GM19455 (cell line): Measurements from ENCODE around the gene PIANP.
"Not testable (repeated sequence)": the region's sequence is repeated elsewhere in the genome, so short reads cannot be mapped to it uniquely, and the experiment has no call there.

Source experiments
- ATAC-seq: cut with Tn5 transposase; IDR thresholded peaks from one replicate; pipeline ENCODE4 v1.9.1; 2021; ENCODE audit not compliant: unreplicated experiment

PIANP gene

DNA sequence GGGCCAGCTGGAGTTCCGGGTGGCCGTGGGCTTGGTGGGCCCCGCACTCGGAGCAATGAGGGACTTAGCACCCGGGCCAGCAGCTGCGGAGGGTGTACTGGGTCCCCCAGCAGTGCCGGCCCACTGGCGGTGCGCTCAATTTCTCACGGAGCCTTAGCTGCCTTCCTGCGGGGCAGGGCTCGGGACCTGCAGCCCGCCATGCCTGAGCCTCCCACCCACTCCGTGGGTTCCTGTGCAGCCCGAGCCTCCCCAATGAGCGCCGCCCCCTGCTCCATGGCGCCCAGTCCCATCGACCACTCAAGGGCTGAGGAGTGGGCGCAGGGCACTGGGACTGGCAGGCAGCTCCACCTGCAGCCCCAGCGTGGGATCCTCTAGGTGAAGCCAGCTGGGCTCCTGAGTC lies 7.7 kb upstream of the PIANP start:
- ATAC-seq, result not testable (repeated sequence)

DNA sequence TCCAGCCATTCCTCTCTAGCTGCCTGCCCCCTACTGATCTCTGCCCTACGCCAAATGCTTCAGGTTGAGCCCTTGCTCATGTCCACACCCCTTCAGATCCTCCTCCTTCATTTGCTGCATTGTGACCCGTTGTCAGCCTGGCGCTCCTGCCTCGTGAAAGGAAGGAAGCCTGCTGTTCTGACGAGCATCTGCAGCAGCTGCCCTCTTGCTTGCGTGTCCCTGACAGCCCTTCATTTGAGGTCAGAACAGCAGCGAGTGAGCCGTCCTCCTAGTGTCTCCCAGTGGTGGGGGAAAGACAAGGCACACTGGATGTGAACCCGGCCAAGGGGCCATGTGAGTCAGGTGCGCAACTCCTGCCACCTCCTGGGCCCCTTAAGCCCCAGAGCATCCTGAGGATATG lies 3.0 kb upstream of the PIANP start:
- ATAC-seq, result no peak

DNA sequence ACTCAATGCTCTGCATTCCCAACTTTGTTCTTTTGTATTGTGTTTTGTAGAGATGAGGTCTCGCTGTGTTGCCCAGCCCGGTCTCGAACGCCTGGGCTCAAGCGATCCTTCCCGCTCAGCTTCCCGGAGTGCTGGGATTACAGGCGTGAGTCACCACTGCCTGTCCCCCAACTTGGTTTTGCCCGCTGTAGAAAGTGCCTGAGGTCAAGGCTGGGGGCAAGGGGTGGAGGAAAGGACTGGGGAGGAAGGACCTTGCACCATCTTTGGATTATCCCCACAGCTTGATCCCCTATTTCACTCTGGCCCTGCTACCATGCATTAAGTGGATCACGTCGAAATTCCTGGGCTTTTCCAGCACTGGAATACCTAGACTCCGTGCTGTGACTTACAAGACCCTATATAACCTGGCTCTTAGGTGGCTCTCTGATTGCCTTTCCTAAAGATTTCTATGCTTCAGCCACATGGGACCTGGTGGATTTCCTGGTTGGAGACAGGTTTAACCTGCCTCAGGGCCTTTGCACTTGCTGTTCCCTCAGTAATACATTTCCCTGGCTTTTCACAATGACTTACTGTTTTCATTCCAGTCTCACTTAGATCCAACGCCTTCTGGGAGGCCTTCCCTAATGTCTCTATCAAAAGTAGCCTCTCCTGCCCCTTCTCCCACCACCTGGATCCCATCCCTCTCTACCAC lies 608 bp upstream of the PIANP start:
- ATAC-seq, result no peak

DNA sequence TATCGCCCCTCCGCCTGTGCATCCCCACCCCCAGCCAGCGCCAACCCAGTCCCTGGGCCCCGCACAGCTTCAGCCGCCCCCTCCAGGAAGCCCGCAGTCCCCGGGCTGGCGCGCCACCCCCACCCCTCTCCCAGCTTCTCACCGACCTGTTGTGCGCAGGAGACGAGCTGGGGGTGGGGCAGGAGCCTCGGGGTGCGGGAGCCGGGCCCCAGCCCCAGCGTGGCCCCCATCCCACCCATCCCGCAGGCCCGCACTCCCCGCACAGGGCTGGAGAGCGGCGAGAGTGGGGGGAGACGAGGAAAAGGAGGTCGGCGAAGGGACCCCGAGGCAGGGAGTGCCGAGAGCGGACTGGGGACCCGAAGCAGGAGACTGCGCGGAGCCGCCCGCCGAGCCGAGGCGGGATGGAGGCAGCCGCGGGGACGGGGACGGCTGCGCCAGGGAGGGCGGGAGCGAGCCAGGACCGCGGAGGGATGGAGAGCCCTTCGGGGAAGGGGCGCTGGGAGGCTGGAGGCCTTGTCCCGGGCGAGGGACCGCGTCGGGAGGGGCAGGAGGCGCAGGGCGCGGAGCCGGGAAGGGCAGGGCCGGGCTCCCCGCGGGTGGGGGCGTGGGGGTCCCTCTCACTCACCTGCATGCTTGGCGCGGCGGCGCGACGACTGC lies 498 bp downstream of the PIANP start:
- no peak for ATAC-seq

DNA sequence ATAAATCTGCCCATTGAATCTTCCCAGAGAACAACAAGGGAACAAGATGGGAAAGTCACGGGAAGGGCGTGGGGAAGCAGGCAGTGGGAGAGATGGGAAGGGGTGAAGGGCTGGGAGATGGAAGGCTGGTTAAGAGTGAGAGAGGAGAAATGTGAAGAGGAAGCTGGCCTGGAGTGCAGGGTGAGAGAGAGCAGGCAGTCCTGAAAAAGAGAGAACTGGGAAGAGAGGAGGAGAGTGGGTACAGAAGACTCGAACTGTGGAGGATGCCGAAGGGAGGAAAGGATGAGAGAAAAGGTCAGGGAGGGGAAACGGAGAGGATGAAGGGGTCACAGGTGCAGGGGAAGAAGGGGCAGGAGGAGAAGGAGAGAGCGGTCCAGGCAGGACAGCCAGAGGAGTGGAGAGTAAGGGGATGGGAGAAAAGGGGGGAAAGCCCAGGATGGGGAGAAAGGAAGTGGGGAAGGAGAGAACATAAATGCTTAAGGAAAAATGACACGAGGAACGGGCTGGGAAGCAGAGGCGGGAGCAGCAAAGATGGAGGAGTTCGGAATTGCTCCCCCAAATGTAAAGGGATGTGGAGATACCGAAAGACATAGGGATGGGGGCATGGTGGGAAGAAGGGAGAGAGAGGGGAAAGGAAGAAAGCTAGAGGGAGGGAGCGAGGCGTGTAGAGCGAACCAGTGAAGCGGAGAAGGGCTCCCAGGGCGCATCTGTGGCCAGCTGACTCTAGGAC lies 1.2 kb downstream of the PIANP start:
- no peak for ATAC-seq

DNA sequence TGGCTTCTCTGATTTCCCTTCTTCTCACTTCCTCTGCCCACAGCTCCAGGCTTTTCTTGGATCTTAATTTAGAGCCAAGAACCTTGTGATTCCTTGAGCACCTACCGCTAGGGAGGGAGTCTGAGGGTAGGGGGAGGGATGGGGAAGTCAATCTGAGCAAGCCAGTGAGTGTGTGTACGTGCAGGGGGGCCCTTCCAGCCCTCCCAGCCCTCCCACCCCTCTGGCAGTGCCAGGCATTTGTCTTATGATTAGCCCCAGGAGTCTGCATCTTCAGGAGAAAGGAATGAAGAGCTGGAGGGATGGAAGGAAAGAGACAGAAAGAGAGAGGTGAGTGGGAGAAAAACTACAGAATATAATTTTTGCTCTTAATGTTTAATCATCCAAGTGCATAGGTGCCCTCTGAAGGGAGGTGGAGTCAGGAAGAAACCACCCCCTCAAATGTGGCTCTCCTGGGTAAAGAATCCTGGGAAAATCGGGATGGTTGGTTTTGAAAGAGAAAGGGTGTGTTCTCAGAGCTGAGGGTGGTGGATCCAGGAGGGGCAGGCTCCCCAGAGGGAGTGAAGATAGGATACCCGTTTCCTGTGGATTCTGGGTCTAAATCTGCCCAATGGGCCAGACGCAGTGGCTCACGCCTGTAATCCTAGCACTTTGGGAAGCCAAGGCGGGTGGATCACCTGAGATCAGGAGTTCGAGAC lies 2.1 kb downstream of the PIANP start:
- ATAC-seq, result no peak

DNA sequence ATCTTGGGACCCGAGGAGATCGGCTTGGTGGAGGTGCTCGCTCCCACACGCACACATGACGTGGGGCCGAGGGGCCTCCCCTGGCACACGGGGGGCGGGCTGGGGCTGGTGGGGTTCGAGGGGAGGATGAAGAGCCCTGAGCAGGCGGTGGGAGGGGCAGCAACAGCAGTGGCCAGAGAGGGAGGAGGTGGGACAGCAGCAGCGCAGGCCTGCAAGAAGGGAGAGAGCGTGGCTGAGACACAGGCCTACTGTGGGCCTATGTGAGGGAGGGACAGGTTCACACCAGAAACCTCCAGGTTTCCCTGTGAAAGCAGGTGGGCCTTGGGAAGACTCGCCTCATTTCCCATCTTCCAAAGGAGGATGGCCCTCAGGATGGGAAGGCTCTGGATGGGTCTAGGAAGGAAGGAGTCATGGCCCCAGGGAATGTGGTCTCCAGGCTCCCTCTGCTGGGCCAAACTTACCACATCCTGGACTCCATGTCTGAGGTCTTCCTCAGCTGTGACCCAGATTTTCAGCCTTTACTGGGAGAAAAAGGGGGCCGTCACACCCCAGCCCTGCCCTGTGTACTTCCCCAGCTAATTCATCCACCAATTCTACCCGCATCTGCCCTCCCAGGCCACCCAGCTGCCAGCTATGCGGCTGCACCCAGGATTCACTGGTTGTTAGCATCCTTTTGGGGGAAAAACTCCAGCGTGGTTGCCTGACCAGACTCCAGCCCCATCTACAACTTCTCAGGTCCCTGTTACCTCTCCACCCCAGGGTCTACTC lies 2.8 kb downstream of the PIANP start:
- ATAC-seq, result no peak

DNA sequence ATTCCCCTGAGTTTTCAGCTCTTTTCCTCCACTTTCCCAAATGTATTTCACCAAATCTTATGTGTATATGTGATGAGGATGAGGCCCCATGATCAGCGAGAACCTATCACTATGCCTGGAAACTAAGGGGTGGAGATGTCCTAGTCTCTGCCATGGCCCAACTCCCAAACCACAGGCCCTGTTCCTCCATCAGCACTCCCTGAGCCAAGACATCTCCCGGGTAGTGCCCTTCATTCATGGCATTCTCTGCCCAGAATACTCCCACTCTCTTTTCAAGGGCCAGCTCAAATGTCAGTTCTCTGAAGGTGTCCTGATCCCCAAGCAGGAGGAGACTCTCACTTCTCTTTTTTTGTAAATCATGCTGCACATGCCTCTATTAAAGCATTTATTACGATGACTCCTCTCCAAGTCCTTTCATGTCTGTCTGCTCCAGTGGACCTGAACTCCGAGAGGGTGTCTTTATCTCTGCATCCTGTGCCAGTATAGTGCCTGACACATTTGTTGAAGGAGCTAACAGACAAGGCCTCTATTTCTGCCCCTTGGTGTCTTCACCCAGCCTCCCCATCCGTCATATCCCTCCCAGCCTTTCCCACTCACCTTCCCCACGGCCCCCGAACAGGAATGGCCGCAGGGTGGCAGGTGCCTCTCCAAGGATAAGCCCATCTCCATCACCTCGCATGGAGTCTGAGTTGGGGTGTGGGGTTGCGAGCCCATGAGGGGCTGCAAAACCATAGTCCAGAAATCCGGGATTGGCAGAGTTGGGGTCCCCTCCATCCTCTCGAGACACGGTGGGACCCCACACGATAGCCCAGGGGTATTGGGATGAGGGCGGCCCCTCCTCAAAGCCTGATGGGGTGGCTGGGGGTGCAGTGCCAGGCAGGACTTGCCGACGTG lies 3.7 kb downstream of the PIANP start:
- ATAC-seq, result no peak

DNA sequence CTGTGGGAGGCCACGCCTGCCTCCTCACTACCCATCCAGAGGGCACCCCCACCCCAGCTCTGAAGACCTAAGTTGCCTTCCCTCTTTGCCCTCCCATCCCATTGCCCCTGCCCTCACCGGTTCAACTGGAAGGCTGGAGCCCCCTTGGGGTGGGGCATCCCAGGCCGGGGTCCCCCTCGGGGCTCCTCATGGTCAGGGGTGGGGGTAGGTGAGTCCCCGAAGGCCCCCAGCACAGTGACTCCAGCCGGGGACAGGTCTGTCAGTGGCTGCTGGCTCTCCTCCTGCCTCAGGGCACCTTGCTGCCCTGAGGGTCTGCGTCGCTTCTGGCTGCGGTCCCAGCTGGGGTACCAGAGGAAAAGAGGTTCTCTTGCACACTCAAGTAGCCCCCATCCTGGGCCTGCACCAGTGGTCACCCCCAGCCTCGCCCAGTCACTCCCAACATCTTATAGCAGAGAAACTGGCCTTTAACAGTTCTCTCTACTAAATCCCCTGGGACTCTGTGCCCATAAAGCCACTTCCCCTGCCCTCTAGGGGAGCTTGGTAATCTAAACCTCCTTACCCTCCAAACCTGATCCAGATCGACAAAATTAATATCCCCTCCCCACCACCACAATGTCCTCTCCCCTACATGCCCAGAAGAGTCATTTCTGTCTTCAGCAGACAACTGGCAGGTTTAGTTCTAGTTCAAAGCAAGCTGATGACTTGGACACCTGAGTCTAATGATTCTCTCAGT lies 5.1 kb downstream of the PIANP start:
- ATAC-seq, result no peak

DNA sequence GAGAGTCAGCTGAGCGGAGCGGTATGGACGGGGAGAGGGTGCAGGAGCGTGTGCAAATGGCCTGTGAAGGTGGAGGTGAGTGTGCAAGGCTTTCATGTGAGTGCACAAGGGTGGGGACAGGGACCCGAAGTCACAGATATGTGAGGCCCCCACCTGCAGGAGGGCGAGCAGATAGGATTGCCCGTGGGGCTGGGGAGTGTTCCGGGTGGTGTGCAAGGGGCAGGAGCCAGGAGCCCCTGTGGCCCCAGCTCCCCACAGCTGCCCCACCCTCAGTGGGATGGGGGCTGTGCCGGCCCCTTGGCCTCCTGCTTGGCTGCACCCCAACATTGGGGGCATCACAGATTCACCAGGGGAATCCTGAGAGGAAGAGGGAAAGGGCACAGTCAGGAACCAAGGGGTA lies 5.9 kb downstream of the PIANP start:
- no peak for ATAC-seq

DNA sequence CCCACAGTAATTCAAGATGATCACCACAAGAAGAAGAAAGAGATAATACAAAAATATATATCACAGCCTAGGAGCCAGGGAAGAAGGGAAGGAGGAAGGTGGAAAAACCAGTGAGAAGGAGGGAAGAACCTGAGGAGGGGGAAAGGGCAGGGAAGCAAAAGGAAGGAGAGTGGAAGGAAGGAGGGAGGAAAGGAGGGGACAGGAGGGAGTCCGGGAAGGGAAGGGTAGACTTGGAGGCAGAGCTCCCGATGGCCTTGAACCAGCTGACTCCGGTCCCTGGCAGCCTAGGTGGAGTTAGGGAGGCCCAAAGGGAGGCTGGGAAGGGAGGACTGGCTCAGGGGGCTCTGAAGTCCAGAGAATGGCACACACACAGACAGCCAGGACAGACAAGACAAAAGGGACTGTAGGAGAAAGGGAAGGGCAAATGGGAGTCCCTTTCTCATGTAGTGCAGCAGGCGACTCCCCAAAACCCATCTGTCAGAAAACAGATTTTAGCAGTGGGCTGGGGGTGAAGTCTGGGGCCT lies 6.7 kb downstream of the PIANP start:
- no peak for ATAC-seq

DNA sequence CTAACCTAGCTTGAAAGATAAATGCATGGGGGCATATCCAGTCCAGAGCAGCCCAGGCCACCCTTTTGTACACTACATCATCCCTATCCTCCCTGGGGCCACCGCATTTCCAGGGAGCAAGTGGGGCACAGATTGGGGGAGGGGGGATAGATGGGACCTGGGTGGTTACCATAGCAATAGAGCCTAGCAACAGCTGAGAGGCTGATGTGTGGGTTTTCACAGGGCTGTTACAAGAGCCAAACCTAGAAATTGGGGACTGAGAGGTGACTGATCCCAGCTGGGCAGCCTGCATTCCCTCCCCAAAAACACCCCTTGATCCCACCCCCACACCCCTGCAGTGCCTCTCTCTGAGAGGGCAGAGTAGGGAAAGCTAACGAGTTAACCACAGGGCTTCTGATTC lies 7.7 kb downstream of the PIANP start:
- no peak for ATAC-seq

DNA sequence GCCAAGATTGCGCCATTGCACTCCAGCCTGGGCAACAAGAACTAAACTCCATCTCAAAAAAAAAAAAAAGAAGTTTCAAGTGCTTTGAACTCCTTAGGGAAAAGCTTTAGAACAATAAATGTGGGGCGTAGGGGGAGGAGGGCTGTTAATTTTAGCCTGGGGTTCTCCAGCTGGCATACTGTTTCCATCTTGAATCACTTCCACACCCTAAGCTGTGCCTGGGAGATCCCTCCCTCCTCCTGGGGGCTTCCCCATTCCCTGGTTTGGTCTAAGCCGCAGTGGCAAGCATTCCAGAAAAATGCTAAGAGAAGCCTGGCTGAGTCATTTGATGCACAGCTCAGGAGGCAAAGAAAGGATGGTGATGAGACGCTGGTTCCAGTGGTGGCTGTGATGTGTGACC lies 9.1 kb downstream of the PIANP start:
- no peak for ATAC-seq

DNA sequence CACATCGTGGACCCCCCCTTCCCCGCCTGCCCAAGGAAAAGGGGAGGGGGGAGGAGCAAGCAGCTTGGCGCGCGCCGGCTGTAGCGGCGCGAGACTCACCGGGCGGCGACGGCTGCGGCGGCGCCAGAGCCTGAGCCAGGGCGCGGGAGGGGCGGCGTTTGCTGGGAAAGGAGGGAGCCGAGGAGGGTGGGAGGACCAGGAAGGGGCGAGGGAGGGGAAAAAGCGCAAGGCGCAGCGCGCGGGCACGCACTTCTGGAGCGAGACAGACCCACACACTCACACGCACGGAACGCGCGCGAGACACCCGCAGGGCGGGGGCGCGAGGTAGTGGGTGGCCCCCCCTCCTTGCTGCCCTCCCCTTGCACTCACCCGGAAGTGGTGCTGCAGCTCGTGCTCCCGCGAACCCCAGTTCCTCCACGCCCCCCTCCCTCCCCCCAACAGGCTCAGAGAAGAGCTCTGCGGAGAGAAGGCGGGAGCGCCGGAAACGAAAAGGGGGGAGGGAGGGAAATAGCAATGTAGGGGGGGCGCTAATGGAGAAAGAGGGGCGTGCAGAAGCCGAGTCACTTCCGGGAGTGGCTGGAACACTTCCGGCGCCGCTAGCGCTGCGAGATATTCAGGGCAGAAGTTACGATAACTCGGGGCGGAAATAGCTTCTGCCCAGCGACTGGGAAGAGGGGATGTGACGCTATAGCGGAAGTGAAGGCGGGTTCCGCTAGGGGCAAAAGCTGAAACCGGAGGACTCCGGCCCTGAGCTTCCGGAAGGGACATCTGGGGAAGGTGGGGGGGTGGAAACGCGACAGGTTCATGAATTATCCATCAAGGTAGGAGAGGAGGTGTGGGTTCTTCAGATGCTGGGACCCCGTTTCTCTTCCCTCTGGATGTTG lies 11.4 kb downstream of the PIANP start, which contains the start of gene ZNF384:
Gene ZNF384, minus strand, starts transcription at position 377 of the 884 bp plus-strand sequence. CDS start 9,855 bp downstream, outside the sequence.
- peak; percentile 84 for ATAC-seq

DNA sequence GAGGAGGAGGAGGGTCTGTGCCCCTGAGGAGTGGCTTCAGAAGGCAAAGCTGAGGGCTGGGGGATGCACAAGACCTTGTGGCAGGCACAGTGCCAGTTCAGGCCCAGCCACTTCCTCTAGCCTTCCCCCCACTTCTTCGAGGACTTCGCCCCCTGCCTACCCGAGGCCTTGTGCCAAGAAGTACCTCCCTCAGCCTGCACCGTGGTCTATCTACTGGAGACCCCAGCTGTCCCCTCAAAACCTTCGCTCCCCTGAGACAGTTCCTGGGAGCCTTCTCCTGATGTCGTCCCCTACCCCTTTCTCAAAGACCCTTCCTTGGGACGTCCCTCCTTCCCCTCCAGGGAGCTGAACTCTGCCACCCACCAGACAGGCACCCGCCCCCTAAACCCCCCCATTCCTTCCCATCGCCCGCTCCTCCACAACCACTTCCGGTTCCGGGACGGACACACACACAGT lies 12.0 kb downstream of the PIANP start:
- no peak for ATAC-seq

DNA sequence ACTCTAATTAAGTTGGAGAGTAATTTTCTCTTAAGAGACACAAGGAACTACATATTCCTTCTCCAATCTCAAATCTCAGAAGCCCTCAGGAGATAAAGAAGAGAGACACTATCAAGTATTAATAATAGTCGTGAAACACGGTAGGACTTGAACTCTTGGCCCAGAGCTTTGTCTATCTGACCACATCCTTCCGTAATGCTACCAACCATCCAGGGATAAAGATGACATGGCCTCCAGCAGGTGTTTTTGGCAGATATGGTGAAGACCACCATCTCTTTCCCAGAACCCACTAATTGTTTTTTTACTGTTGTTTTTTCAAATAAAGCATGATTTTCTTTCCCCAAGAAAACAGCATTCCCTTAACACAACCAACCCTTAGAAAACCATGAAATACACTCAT lies 14.8 kb downstream of the PIANP start:
- ATAC-seq, result no peak

DNA sequence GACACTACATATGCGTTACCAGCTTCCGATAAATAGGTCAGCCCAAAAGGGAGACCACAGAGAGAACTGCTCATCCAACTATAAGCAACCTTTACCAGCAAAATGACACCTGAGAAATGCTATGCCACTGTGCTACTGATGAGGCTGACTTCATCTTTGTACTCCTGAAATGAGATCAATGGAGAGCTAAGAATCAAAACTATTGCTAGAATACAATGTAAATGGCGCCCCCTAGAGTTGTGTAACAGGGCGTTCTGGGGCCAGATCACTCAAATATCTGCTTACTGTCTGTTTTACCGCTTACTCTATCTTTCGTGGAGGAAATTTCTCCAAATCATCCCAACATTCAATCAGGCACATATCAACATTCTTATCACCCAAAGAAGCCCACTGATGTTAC lies 16.0 kb downstream of the PIANP start:
- no peak for ATAC-seq

DNA sequence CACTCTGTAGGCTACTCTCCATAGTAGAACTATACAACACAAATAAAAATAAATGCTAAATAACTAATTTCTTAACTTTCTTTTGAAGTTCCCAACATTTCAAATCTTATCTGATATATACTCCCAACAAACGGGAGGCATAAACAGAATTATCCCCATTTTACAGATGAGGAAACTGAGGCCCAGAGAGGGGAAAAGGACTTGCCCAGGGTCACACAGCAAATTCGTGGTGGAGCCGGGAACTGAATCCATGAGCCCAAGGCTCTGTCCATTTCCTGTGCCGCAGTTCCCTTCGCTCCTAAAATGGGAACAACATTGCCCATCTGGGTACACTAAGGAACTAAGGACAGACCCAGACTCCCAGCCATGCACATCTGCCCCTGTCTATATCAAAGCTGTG lies 23.7 kb downstream of the PIANP start:
- no peak for ATAC-seq
